Stimulated activated naive CD8-positive, alpha-beta T cell treated with anti-CD3 and anti-CD28 coated beads, Interleukin-15, Interleukin-2, amounts not matched to agents 100 U/mL and 50 U/mL, for 24 hours (primary cell): Measurements from ENCODE around the gene GNA15.
A peak's percentile ranks its signal among the peaks of the same experiment; 100 is the strongest.
"Not testable (repeated sequence)": the region's sequence is repeated elsewhere in the genome, so short reads cannot be mapped to it uniquely, and the experiment has no call there.

Source experiments
- ATAC-seq: fragments of 150-1000 bp; cut with Tn5 transposase; one replicate; pipeline ENCODE4 v1.10.0; 2021
- DNase-seq: peaks from one replicate; pipeline ENCODE4 v3.0.0; 2021

Gene GNA15

DNA sequence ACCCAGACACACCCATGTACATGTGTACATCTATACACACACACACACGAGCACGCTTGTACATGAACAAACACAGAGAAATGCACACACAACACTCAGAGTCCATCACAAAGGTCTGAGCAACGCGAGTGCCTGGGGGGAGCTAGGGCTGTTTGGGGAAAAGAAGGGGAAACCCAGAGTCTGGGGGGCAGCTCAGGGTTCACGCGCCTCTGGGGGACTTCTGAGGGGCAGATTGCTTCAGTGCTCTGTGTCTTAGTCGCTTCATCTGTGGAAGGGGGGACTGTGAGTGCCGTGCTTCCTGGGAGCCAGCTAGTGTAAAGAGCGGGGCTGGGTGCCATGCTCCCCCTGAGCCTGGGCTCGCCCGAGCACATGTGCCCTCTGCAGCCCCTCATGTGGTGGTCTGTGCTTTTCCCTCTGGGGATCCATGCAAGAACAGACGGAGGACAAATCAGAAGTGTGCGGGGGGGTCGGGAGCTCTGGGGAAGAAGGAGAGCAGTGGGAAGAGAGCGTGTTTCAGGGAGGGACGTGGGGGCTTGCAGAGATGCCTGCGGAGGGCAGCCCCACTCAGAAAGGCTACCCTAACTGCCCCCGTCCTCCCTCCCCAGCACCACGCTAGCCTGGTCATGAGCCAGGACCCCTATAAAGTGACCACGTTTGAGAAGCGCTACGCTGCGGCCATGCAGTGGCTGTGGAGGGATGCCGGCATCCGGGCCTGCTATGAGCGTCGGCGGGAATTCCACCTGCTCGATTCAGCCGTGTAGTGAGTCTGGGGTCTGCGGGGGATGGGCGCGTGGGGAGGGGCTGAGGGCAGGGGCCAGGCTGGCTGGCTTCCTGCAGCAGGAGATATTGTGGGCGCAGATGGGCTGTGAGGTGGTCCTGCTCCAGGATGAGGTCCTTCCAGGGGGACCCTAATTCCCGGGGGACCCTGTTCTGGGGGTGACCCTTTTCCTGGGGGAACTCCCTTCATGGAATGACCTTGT lies 14.0 kb downstream of the GNA15 start:
- DNase-seq = no peak

DNA sequence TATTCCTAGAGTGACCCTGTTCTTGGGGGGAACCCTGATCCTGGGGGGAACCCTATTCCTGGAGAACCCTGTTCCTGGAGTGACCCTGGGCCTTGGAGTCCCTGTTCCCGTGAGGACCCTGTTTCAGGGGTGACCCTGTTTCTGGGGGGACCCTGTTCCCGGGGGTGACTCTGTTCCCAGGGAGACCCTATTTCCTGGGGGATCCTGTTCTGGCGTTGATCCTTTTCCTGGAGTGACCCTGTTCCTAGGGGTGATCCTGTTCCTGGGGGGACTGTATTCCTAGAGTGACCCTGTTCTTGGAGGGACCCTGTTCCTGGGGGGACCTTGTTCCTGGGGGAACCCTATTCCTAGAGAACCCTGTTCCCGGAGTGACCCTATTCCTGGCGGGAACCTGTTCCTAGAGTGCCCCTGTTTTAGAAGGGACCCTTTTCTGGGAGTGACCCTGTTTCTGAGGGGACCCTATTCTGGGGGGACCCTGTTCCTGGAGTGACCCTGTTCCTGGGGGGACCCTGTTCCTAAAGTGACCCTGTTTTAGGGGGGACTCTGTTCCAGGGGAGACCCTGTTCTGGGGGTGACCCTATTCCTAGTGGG lies 15.0 kb downstream of the GNA15 start:
- ATAC-seq (no peak), DNase-seq (no peak)

More for the DNA sequence above, 14.0 kb downstream of the GNA15 start:
- ATAC-seq = no peak

DNA sequence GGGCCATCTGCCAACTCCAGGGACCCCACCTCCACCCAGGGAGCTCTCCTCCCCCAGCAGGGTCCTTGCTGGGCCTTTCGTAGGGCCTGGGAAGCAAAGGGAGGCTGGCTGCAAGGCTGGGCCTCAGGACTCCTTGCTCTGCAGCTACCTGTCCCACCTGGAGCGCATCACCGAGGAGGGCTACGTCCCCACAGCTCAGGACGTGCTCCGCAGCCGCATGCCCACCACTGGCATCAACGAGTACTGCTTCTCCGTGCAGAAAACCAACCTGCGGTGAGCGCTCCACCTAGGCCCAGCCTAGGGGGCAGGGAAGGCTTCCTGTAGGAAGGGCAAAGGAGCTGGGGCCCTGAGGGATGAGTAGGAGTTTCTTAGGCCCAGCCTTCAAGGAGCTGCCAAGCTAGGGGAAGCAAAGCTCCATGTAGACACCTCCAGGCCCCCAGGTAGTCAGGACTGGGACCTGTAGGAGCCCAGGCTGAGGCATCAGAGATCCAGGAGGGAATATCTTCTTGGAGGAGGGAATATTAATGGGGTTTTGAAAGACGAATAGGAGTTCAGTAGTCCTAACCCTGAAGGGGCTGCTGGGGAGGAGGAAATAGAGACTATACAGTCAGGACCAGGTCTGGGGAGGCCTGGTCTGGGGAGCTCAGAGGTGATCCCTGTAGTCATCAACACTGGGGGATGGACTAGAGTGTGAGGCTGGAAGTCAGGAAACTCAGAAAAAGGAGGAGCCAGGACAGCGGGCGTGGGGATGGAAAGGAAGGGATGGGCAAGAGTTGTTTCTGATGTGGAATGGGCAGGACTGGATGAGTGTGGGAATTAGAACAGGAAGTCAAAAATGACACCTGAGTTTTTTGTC lies 16.0 kb downstream of the GNA15 start:
- DNase-seq (no peak), ATAC-seq (no peak)

DNA sequence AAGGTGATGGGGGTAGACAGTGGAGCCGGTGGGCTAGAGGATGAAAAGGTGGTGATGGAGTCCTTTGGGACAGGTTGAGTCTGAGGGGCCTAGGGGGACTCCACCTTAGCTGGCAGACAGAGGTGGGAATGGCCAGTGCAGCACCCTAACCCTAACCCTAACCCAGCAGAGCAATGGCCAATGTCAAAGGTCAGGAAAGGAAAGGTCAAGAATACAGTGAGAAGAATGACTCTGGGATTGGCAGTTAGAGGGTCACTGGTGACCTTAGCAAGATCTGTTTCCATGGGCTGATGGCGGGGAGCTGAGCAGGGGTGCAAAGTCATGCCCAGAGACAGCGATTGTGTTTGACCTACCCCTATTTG lies 16.6 kb downstream of the GNA15 start:
- no peak for ATAC-seq
- DNase-seq = no peak

DNA sequence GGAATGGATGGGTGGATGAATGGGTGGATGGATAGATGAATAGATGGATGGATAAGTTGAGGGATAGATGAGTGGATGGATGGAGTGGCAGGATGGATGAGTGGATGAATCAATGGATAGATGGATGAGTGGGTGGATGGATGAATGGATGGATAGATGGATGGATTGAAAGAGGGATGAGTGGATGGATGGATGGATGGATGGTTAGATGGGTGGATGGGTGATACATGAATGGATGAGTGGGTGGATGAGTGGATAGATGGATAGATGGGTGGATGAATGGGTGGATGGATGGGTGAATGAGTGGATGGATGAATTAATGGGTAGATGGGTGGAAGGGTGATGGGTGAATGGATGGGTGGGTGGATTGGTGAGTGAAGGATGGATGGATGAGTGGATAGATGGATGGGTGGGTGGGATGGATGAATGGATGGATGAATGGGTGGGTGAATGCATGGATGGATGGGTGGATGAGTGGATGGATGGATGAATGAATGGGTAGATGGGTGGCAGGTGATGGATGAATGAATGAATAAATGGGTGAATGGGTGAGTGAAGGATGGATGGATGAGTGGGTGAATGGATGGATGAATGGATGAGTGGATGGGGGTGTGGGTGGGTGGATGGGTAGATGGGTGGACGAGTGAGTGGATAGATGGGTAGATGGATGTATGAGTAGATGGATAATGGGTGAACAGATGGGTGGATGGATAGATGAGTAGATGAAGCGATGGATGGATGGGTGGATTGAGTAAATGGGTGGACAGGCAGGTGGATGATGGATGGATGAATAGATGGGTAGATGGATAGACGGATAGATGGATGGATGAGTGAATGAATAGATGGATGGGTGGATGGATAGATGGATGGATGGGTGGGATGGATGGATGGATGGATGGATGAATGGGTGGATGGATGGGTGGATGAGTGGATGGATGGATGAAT lies 17.7 kb downstream of the GNA15 start:
- ATAC-seq (no peak), DNase-seq (no peak)

DNA sequence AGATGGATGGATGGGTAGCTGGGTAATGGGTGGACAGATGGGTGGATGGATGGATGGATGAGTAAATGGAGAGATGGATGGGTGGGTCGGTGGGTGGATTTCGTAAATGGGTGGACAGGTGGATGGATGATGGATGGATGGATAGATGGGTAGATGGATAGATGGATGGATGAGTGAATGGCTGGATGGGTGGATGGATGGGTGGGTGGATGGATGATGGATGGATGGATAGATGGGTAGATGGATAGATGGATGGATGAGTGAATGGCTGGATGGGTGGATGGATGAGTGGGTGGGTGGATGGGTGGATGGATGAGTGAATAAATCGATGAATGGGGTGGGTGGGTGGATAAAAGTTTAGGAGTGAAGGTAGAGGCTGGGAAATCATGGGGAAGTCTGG lies 18.6 kb downstream of the GNA15 start:
- ATAC-seq, DNase-seq: not testable (repeated sequence)

DNA sequence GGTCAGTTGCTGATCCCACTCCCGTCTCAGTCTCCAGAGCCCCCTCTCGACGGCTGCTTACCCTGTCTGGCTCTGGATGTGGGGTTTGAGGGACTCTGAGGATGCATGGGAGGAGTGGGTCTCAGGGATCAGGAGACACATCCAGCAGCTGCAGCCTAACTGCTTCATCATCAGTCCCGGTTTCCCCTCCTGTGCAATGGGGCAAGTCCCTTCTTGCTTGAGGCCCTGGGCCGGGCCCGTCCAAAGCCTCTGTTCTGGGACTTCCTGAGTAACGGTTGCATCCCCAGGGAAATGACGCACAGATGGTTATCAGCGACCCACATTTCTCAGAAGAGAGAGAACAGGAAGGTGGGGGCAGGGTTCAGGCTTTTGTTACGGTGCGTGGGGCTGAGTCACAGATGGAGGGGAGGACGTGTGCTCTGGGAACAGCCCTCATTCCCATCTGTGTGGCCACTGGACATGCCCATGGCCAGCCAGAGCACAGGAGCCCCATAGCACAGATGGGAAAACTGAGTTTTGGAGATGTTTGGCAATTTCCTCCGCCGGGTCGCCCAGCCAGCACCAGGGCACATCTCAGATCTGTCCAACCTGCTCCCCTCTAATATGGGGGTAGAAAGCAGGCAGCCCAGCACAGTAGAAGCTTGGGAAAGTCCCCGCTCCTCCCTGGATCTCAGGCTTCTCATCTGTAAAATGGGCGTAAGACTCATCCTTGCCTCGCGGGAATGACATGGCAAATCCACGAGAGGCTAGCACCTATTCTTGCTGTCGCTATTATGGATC lies 19.3 kb downstream of the GNA15 start:
- peak; percentile 96 for ATAC-seq

DNA sequence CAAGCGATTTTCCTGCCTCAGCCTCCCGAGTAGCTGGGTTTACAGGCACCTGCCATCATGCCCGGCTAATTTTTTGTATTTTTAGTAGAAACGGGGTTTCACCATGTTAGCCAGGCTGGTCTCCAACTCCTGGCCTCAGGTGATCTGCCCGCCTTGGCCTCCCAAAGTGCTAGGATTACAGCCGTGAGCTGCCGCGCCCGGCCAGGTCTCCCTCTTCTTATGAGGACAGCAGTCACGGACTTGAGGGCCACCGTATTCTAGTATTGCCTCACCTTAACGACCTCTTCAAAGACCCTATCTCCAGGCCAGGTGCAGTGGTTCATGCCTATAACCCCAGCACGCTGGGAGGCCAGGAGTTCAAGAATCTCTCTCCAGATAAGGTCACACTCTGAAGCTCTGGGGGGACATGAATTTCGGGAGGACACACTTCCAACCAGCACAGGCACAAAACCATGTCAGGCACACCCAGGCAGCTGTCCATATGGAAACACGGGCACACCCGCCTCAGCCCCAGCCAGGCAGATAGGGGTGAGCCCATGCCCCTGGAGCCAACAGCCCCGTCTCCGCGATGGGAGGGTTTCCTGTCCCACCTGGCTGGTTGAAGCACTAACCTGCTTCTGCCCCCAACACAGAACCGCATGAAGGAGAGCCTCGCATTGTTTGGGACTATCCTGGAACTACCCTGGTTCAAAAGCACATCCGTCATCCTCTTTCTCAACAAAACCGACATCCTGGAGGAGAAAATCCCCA lies 21.4 kb downstream of the GNA15 start:
- DNase-seq (no peak), ATAC-seq (no peak)

More for the DNA sequence above, 19.3 kb downstream of the GNA15 start:
- DNase-seq = peak; percentile 85

DNA sequence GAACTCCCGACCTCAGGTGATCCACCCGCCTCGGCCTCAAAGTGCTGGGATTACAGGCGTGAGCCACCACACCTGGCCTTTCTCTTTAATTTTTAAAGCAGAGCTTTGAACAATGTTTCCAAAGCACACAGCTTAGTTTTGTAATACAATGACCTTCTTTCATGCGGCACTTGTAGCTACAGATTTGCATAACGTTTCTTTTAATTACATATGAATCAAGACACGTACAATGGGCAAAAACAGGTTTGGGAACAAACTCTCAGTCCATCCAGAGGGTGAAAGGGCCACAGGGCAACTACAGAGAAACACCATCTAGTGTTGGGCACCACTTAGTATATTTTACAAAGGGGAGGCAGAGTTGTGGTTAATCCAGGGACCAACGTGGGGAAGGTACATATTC lies 23.7 kb downstream of the GNA15 start:
- DNase-seq (no peak), ATAC-seq (no peak)

DNA sequence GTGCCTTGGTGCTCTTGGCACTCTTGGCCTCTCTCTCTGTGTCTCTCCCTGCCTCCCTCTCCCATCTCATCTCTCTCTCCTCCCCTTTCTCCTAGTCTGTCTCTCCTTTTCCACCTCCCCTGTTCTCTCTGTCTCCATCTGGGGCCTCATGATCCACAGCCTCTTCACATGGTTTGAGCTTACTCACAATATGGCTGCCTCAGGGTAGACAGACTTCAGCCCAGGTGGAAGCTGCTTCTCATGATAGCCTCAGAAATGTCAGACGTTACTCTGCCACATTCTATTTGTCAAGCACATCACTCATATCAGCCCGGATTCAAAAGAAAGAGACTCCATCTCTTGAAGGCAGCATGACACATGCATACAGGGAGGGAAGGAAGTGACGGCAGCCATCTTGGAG lies 24.4 kb downstream of the GNA15 start:
- no peak for DNase-seq
- ATAC-seq = no peak

DNA sequence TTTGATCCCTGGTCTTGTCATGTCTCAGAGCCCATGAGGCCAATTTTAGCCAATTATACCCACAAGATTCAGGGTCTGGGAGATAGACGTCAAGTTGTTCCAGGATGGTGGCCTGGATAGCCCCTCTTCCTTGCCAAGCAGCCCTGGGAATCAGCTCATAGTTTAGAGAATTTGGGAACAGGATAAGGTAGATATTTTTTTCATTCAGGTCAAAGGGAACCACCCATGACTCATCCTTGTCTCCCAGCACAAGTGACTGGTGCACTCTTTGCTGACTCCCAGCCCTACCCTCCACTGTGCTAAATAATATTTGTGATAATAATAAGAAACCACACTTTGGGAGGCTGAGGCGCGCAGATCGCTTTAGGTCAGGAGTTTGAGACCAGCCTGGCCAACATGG lies 25.6 kb downstream of the GNA15 start:
- no peak for ATAC-seq
- no peak for DNase-seq

DNA sequence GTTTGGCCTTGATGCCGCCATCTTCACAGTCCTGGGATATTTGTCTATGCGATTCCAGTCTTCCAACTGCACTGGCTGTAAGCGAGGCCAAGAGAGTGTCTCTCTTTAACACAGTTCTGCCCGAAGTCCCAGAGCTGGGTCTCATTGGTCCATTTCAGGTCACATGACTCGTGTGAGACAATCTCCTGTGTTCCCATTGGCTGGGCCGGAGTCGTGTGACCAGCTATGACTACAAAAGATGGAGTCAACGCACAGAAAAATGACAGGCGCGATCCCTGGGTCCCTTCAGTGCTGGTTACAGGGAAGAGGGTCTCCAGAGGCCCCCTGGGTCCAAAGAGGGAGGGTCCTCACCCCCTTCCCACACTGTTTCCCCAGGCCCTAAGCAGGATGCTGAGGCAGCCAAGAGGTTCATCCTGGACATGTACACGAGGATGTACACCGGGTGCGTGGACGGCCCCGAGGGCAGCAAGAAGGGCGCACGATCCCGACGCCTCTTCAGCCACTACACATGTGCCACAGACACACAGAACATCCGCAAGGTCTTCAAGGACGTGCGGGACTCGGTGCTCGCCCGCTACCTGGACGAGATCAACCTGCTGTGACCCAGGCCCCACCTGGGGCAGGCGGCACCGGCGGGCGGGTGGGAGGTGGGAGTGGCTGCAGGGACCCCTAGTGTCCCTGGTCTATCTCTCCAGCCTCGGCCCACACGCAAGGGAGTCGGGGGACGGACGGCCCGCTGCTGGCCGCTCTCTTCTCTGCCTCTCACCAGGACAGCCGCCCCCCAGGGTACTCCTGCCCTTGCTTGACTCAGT lies 26.8 kb downstream of the GNA15 start:
- DNase-seq (no peak), ATAC-seq (no peak)

DNA sequence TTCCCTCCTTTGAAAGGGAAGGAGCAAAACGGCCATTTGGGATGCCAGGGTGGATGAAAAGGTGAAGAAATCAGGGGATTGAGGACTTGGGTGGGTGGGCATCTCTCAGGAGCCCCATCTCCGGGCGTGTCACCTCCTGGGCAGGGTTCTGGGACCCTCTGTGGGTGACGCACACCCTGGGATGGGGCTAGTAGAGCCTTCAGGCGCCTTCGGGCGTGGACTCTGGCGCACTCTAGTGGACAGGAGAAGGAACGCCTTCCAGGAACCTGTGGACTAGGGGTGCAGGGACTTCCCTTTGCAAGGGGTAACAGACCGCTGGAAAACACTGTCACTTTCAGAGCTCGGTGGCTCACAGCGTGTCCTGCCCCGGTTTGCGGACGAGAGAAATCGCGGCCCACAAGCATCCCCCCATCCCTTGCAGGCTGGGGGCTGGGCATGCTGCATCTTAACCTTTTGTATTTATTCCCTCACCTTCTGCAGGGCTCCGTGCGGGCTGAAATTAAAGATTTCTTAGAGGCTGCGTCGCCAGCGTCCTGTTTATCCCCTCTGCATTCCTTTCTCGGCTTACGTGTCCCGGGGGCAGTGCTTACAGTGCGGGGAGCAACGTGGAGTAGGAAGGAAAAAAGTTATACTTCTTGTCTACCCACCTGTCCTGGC lies 27.5 kb downstream of the GNA15 start:
- DNase-seq = peak; percentile 79

DNA sequence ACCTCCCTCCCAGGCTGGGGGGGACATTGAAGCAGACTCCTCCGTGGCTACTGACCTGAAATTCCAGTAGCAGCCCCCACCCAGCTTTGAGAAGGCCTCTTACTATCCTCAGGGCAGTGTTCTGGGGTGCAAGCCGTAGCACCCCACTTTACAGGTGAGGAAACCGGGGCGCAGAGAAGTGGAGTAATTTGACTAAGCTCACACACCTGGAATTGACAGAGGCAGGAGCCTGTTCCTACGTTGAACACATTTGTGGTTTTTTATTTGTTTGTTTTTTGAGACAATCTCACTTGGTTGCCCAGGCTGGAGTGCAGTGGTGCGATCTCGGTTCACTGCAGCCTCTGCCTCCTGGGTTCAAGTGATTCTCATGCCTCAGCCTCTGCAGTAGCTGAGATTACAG lies 28.1 kb downstream of the GNA15 start:
- DNase-seq (no peak), ATAC-seq (no peak)

More for the DNA sequence above, 27.5 kb downstream of the GNA15 start:
- ATAC-seq = peak; percentile 91

DNA sequence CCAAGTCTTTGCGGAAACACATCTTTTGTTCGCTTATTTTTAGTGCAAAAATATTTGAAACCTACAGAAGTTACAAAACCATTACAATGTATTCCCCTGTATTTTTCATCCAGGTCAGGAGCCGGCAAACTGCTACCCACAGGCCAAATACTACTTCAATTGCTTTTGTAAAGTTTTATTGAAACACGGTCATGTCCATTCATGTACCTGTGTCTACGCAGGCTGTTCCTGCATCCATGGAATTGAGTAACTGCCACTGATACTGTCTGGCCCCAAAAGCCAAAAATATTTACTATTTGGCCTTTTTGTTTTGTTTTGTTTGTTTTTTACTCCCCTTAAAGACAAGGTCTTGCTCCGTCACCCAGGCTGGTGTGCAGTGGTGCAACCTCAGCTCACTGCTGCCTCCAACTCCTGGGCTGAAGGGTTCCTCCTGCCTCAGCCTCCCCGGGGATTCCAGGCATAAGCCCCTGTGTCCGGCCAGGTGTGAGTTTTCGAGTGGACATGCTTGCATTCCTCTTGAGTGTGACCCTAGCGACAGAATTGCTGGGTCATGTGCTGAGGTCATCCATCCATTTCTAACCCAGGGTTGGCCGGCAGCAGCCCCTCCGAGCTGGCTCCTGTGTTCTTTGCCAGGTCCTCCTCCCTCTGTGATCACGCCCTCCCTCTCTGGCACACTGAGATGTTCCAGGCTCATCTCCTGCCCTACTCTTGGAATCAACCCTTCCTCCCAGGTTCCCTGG lies 31.9 kb downstream of the GNA15 start:
- ATAC-seq (no peak), DNase-seq (no peak)

DNA sequence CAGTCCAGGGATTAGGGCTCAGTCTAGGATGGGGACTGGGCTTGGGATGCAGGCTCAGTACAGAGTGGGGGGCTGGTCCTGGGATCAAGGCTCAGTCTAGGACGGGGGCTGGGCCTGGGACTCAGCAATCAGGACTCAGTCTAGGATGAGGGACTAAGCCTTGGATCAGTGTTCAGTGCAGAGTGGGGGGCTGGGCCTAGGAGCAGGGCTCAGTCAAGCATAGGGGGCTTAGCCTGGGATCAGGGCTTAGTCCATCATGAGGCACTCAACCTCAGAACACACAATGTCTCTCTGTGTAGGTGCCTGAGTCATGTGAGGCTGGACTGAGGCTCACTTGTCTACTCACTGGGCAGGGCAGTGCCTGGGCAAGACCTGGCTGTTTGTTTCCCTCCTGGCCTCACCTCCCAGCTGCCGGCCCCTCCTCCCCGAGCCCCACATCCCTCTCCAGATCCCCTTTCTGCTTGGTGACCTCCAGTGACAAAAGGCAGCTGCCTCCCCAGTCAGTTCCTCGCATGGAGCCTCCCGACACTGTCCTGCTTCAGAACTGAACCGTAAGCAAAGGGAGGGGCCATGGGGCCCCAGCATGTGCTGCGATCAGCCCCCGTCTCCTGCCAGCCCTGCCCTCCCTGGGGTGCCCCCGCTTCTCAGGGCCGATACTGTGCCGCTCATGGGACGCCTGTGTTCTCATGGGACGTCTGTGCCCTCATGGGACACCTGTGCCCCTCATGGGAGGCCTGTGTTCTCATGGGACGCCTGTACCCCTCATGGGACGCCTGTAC lies 36.2 kb downstream of the GNA15 start:
- ATAC-seq (peak; percentile 16), DNase-seq (no peak)

DNA sequence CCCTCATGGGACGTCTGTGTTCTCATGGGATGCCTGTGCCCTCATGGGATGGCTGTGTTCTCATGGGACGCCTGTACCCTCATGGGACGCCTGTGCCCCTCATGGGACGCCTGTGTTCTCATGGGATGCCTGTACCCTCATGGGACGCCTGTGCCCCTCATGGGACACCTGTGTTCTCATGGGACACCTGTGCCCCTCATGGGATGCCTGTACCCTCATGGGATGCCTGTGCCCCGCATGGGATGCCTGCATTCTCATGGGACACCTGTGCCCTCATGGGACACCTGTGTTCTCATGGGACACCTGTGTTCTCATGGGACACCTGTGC lies 36.8 kb downstream of the GNA15 start:
- ATAC-seq = not testable (repeated sequence)

More for the DNA sequence above, 36.8 kb downstream of the GNA15 start:
- not testable (repeated sequence) for DNase-seq
